HG03108 (cell line): ENCODE measurements around the gene PSME3.
A peak's percentile ranks its signal among the peaks of the same experiment; 100 is the strongest.

Experiments
- ATAC-seq: cut with Tn5 transposase; IDR thresholded peaks from one replicate; pipeline ENCODE4 v1.9.1; 2021; ENCODE audit warnings: moderate library complexity; ENCODE audit not compliant: unreplicated experiment

PSME3 gene

GRCh38 chr17:42814633-42815399, 18.4 kb upstream of the PSME3 start:
- ATAC-seq: no peak

DNA sequence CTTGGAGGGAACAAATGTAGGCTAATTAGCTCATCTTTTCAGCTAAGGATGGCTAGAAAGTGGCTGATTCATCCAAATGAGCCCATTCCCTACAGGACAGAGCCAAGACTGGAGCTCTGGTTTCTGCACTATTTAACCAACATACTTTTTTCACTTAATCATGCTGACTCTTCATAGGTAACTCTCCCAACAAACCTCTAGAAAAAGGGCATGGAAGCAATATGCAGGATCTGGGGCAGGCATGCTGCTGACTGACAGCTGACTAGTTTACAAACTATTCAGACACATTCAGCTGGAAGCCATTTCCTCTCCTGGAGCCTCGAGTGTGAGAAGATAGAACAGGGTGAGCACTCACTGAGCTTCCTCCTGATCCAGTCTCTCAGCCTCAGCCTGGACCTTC, 15.3 kb upstream of the PSME3 start:
- ATAC-seq: no peak

DNA sequence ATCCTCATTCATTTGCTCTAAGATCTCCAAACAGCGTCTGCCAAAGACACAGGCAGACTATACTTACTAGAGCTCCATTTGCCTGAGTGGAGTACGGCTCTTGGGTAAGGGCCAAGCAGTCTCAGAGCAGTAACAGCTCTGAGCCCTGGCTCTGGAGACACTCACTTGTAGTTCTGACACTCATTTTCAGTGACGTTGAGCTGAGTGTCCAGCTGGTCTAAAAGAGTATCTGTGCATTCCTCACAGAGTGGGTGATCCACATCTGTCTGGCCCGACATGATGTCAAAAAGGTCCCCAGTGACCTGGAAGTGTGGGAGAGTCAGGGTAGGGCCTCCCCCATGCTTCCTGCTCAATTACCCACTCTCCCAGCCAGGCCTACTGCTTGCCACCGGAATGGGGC, 14.8 kb upstream of the PSME3 start:
- ATAC-seq: no peak

DNA sequence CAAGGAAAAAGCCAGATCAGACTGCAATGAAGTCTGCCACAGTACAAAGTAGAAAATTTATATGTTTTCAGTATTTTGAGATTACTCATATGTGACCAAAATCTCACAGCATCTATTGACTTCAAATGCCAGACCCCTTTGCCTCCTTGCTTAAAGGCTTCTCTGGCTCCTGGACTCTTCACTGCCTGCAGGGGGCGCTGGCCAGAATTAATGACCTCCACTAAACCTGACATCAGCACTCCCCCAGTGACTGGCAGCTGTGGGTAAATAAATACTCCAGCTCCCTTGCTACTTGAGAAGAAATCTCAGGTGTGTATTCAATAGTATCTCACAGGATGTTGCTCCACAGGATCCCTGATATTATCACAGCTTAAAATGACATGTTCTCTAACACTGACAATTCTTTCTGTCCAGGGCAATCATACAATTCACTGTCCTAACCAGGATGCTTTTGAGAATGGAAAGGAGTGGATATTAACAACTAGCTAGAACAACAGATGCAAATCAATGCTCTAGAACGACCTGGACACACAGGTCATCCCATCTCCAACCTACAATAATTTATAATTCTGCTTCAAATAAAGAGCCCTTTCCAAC, 13.2 kb upstream of the PSME3 start:
- ATAC-seq: no peak

- ATAC-seq: no peak
Observed at GRCh38 chr17:42821176-42821575, 12.0 kb upstream of the PSME3 start.

- no peak for ATAC-seq
Observed at GRCh38 chr17:42827472-42827871, 5.7 kb upstream of the PSME3 start.

DNA sequence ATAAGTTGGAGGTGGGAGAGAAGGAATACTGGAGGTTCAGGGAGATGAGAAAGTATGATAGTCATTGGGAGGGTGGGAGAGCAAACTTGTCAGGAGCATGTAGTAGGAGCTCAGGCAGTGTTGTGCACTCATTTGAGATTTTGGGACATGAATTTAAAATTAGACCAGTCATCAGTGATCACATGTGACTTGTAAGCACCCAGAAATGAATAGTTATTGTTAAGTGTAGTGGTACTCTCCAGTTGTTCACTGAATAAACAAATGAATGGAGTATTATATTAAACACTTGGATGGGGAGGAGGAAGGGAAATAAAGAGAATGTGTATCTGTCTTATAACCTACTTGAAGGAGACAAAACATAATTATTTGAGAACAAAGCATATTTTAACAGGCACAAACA, 2.2 kb upstream of the PSME3 start:
- no peak for ATAC-seq

DNA sequence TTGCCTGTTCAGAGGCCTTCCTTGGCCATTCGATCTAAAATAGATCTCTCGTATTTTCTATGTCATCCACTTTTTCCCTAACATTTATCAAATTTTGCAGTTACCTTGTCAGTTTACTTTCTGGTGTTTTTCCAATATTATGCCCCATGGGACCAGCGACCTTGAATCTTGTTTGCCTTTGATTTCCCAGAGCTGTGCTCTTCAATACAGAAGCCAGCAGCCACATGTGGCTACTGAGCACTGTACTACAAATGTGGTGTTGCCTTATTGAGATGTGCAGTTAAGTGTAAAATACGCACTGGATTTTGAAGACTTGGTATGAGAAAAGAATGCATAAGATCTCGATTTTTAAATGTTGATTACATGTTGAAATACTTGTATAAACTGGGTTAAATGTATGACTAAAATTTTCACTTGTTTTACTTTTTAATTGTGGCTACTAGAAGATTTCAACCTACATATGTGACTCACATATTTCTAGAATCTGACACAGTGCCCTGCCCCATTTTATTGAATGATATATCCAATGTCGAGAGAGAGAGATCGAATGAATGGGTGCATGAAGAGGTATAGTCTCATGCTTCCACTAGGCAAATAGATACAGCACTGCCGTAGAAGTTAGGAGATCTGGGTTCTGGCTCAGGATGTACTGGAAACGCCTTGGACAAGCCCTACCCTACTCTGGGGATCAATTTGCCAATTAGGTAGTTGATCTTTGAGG, 824 bp upstream of the PSME3 start:
- no peak for ATAC-seq

- peak; percentile 15 for ATAC-seq
Observed at GRCh38 chr17:42833767-42834422, 698 bp downstream of the PSME3 start.

GRCh38 chr17:42835732-42836131, 2.5 kb downstream of the PSME3 start:
- no peak for ATAC-seq

- ATAC-seq: no peak
Observed at GRCh38 chr17:42841975-42842685, 8.9 kb downstream of the PSME3 start.

DNA sequence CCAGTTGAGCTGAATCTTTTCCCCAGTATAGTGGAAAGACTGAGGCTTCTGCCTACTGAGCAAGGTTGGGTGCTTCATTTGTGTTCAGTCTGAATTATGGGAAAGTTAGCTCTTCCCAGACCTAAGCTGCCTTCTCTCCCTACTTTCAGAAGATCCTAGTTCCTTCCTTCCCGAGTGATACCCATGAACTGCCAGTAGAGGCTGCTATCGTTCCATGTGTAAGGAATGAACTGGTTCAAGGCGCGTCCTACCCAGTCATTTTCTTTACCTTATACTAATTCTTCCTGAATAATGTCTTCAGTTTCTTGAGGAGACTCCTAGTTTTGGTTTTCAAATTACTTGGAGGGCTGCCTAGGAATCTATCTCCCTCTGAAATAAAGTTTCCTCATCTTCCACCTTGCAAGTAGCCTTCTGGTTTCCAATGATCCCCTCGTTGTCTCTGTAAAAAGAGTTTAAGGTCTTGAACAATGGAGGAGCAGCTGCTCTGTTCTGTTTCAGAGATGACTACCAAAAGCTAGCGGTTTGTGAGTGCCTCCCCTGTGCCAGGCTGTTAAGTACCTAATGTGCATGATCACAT, 10.2 kb downstream of the PSME3 start:
- no peak for ATAC-seq

- ATAC-seq: no peak
Observed at GRCh38 chr17:42844271-42844670, 11.1 kb downstream of the PSME3 start, which contains the start of gene AOC2. Gene AOC2 (plus strand): TSS chr17:42844580. CDS start chr17:42844627, 47 bp downstream.

DNA sequence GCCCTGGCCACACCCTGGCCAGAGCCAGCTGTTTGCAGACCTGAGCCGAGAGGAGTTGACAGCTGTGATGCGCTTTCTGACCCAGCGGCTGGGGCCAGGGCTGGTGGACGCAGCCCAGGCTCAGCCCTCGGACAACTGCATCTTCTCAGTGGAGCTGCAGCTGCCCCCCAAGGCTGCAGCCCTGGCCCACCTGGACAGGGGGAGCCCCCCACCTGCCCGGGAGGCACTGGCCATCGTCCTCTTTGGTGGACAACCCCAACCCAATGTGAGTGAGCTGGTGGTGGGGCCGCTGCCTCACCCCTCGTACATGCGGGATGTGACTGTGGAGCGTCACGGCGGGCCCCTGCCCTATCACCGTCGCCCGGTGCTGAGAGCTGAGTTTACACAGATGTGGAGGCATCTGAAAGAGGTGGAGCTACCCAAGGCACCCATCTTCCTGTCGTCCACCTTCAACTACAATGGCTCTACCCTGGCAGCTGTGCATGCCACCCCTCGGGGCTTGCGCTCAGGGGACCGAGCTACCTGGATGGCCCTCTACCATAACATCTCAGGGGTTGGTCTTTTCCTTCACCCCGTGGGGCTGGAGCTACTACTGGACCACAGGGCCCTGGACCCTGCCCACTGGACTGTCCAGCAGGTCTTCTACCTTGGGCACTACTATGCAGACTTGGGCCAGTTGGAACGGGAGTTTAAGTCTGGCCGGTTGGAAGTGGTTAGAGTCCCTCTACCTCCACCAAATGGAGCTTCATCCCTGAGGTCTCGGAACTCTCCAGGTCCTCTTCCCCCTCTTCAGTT, 11.8 kb downstream of the PSME3 start:
- ATAC-seq: no peak

- no peak for ATAC-seq
Observed at GRCh38 chr17:42845556-42845917, 12.3 kb downstream of the PSME3 start.

GRCh38 chr17:42845918-42846593, 12.9 kb downstream of the PSME3 start:
- ATAC-seq: no peak

- no peak for ATAC-seq
Observed at GRCh38 chr17:42846594-42847280, 13.5 kb downstream of the PSME3 start.

- no peak for ATAC-seq
Observed at GRCh38 chr17:42848093-42848492, 14.9 kb downstream of the PSME3 start.

GRCh38 chr17:42849031-42849430, 15.8 kb downstream of the PSME3 start:
- ATAC-seq: no peak
